M059J (cell line): ENCODE data around the gene FAM47C. TPM values are rescaled to one million over a fixed set of nuclear protein-coding genes. Genes with fewer than 3 reads are reported as not detected.
A peak's percentile ranks its signal among the peaks of the same experiment; 100 is the strongest.
"Not testable (repeated sequence)": the region's sequence is repeated elsewhere in the genome, so short reads cannot be mapped to it uniquely, and the experiment has no call there.

Experiments used
- DNase-seq: peaks from one replicate; pipeline ENCODE4 v3.0.0-alpha.2; 2012; ENCODE audit warnings: low read depth
- total RNA-seq: library from RNA; depleted of rRNA; stranded (reverse); fragments of >200 nt; shearing (Covaris generic); gene quantifications from 2 replicates; pipeline ENCODE4 v1.2.3, GENCODE V29; 2014; rRNA removed

Gene FAM47C
- total RNA-seq, result not detected in 2 replicates

DNA sequence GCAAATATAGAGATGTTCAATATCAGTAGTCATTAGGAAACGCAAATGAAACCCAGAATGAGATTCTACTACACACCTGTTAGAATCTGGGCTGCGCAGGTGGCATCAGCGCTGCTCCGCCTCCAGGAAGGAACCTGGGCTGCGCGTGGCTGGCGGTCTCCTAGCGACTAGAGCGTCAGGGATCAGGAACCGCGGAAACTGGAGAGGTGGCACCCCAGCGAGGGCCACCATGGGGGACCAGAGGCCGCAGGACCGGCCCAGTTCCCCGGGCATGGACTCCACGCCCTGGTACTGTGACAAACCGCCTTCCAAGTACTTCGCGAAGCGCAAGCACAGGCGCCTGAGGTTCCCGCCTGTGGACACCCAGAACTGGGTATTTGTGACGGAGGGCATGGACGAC is at the start of gene FAM47C:
Gene FAM47C (plus strand): TSS at position 185 of the 400 bp plus-strand sequence. CDS start 45 bp downstream, at position 230.
- not testable (repeated sequence) for DNase-seq

DNA sequence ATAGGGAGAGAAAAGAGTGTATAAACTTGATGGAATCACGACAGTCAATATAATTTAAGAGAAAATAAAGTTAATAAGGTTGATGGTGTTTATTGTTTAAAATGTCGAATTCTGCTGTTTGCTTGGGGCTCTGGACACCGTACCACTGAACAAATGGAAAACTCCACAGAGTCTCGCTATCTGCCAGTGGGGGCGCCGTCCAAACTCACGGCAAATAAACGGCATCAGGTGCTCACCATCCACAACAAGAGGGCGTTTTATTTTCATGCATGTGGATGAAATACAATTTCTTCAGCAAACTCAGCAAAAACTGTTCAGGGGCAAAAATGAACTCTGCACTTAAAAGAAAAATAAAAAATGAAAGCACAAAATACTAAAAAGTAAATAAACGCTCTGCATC is 46.6 kb upstream of the FAM47C start:
- DNase-seq, result peak; percentile 2

DNA sequence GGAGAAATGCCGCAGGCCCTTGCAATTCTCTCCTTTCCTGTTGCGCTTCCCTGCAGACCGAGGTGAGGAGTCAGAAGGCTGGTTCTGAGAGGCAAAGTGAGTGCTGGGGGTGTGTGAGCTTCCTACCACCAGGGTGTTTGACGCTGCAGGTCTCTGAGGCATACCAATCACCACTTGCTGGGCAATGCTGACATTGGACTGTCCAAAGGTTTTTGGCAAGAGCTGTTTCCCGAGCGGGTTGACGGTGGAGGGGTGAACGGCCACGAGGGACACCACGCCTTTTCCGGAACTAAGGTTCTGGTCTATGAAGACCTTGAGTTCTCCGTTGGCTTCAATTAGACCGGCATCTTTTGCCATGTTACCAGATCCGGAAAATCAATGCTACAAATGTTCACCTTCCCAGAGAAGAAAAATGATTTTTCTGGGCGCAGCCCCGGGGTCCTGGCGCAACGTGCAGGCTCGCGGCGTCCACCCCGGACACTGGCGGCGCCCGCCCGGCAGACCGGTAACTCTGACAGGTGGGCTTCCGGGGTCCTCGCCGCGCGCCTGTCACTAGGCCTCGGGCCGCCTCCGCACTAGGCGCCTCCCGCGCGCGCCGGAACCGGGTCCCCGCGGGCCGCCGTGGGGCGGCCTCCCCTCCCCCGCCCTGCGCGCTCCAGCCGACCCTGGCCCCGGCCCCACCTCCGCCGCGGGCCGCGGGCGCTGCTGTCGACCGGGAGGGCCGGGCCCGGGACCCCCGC is 44.9 kb upstream of the FAM47C start:
- DNase-seq, result no peak

DNA sequence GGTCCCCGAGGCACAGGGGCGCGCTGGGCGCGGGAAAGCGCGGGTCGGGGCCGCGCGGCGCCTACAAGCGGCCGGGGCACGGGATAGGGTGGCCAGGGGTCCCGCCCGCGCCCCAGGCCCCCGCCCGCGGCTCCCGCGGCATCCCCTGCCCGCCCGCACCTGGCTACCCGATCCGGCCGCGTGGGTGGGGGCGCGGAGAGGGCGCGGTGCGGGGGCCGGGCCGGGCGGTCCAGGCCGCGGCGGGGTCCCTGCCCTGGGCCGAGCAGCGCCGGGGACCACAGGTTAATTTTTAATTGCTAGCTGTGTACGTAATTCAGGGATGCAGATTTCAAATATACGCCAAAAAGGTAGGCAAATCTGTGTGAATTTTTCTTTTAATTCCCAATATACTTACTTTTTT is 44.3 kb upstream of the FAM47C start:
- no peak for DNase-seq

DNA sequence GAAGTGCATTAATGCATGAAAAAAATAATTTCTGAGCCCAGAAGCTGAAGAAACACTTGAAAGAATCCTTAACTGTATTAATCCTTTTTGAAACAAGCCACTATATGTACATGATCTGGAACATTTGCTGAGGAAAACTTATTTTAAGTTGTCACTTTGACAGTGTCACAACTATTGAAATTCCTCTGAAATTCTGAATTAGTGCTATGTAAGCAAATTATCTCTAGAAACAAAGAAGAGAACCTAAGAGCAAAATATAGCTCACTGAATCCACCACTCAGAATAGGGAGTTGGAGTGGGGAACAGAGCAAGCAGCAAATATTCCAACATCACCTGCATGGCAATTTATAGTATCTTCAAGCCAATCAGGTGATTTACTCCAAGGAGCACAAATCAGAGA is 34.6 kb upstream of the FAM47C start:
- no peak for DNase-seq

DNA sequence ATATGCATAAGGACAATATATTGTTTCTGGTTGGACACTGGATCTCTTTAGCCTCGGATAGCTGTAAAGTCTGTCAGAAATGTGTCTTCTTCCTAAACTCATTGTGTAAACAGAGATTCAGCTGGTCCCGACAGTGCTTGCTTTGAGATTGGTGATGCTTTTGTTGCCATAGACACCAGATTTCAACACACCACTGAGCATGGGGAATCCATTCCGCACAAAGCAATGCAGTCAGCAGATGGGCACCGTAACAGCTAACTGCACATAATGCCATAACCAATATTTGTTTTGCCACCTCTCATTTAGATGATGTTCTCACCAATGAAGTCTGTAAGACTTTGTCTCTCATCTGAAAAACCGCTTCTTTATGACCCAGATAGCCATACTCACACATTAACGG is 33.3 kb upstream of the FAM47C start:
- DNase-seq, result no peak

DNA sequence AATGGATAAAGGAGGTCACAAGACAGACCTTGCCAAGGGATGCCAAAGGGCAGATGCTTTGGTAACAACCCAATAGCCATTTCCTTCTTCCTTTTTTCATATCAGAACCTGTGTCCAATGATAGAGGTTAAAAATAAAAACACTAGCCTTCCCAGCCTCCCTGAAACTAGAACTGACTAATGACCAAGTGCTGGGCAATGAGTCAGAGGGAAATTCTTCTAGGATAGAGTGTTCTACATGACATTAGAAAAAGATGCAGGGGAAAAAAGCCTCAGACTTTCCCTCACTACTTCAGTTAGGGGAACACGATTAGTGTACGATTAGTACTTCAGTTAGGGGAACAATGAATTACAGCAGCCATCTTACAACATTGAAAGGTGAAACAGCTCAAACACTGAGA is 29.3 kb upstream of the FAM47C start:
- peak; percentile 55 for DNase-seq

- DNase-seq, result peak; percentile 0
Measured at GRCh38 chrX:36983831-36984230, 24.3 kb upstream of the FAM47C start.

DNA sequence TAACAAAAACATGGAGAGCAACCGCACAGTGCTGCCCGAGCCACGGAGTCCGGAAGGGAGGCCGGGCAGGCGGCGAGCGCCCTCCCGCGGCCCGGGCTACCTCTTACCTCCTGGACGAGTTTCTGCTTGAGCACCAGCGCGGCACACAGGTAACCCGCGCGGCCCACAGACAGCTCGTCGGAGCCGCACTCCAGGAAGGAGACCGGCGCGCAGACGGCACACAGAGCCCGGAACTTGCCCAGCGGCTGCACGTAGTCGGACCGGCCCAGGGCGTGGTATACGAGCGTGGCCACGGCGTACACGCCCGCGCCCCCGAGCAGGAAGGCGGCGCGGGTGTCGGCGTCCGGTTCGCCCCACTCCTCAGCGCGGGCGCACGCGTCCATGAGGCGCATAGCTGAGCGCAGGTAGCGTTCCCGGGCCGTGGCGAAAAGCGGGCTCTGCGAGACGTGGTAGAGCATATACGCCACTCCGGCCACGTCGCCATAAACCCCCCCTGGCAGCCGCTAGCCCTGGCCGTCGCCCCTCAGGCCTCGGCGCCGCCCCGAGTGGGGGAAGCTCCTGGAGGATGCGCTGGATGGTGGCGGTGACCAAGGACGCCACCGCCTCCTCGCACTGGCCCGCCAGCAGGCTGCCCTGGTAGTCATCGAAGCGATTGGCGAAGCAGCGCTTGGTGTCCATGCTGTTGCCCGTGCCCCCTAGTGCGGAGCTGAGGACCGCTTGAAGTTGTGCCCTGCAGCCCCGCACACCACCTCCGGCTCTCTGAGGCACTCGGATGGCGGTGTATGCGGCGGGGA is 22.6 kb upstream of the FAM47C start:
- DNase-seq, result not testable (repeated sequence)

DNA sequence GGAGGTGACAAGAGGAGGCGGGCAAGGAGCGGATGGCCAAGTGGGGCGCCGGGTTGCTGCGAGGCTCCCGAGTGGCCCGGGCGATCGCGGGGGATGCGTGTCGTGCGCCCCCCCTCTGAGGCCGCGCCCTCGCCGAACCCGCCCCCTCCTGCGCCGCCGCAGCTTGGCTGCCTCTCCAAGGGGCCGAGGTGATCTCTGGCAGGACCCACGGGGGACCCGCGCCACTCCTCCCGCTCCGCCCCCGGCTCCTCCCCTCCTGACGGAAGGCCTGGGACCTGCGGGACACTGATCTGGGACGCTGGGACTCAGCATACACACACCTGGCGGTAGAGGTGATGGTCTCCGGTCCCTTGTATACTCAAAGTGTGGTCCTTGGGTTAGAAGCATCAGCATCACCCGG is 21.9 kb upstream of the FAM47C start:
- no peak for DNase-seq

DNA sequence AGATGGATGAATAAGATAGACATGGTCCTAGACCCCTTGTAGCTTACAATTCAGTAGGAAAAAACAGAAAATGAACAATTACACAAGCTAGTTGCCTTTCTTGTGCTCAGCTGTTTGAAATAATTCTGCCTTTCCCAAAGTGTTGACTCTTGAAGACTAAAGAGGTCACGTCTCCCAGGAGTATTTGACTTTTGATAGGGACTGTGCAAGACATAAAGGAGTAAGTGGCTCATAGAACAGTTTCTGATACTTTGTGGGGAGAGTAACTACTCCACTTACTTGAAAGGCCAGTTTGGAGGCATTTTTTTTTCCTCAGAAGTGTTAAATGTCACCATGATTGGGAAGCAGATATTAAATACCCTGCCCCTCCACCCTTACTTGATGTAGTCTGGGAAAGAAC is 21.0 kb upstream of the FAM47C start:
- not testable (repeated sequence) for DNase-seq

GRCh38 chrX:37000140-37000539 is 8.0 kb upstream of the FAM47C start:
- no peak for DNase-seq

GRCh38 chrX:37010496-37010895 is 2.3 kb downstream of the FAM47C start:
- no peak for DNase-seq

DNA sequence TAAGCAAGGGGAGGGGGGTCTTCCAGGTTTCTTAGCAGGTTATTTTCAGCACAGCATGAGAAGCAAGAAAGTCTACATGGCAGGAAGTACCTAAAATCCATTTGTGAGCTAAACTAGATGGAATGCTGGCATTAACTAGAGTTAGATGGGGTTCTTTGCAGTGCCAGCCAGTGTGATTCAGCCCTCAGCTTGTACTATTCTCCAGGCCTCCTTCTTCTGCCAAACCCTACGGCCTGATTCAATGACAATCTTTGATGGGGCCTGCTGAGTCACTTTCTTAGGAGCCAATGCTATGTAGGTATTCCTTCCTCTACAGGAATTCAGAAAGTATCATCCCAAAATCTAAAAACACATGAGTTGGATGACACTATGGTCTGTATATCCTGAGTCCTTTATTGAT is 26.1 kb downstream of the FAM47C start:
- peak; percentile 18 for DNase-seq

- not testable (repeated sequence) for DNase-seq
Measured at GRCh38 chrX:37036674-37037220, 28.6 kb downstream of the FAM47C start.

- DNase-seq, result not testable (repeated sequence)
Measured at GRCh38 chrX:37038814-37039213, 30.6 kb downstream of the FAM47C start.

GRCh38 chrX:37042956-37043885 is 35.1 kb downstream of the FAM47C start:
- not testable (repeated sequence) for DNase-seq

DNA sequence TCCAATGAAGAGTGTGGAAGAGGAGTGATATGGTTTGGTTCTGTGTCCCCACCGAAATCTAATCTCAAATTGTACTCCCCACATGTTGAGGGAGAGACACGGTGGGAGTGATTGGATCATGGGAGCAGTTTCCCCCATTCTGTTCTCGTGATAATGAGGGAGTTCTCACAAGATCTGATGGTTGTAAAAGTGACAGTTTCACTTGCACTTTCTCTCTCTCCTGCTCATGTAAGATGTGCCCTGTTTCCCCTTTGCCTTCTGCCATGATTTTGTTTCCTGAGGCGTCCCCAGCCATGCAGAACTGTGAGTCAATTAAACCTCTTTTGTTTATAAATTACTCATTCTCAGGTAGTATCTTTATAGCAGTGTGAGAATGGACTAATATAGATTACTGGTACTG is 39.6 kb downstream of the FAM47C start:
- no peak for DNase-seq

DNA sequence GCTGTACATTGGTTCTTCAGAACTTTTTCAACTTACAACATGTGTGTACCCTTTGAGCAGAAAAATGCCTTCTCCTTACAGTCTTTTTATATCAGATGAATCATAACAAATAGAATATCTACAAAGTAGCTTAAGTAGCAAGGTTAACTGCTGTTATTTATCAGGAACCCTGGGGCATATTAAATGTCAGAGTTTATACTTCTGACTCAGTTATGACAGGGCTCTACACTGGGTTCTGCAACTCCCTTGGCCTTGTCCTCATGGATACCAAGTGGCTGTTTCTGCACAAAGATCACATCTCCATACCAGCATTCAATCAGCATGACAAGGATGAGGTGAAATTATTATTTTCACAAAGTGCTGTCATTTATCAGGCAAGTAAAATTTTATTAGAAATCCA is 49.4 kb downstream of the FAM47C start:
- DNase-seq, result not testable (repeated sequence)

DNA sequence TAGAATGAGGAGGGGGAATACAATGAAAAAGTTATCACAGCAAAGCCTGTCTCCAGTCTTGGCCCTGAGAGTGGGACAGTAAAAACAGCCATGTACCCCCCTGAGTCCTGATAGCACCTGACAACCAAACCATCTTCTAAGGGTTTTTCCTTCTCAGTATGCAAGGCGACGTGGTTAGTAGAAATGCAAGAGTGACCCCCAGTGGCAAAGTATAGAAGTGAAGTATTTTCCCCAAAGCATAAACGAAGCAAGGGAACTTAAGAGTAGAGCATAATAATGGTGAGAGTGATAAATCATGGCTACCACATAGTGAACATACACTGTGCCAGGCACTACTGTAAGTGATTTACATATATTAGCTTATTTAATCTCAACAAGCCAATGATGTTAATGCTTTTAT is 52.8 kb downstream of the FAM47C start:
- DNase-seq, result peak; percentile 44
